ENCODE measurements around the gene DDC.
"Not testable (repeated sequence)": the region's sequence is repeated elsewhere in the genome, so short reads cannot be mapped to it uniquely, and the experiment has no call there.

The DDC gene

GRCh38 chr7:50554431-50555322, 10.5 kb downstream of the DDC start:
- DNase-seq: no peak

- no peak for DNase-seq
Observed at GRCh38 chr7:50553973-50554372, 11.2 kb downstream of the DDC start.

GRCh38 chr7:50552921-50553320, 12.3 kb downstream of the DDC start:
- peak; percentile 43 for DNase-seq

DNA sequence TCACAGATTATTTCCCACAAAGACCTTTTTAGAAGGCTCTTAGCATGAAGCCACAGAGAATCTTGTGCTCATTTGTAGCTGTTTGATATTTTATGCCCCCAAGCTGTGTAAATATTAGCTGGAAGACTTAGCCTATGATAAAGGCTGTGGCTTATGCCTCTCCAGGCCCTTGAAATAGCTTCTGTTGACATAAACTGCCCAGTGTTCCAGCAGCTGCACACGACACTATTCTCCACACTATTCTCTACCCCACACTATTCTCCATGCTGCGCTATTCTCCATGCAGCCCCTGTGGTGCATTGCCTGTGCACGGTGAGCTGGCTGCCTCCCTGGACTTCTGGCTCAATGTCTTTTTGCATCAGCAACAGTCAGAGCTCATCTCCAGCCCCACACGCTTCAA, 13.1 kb downstream of the DDC start:
- peak; percentile 99 for DNase-seq

DNA sequence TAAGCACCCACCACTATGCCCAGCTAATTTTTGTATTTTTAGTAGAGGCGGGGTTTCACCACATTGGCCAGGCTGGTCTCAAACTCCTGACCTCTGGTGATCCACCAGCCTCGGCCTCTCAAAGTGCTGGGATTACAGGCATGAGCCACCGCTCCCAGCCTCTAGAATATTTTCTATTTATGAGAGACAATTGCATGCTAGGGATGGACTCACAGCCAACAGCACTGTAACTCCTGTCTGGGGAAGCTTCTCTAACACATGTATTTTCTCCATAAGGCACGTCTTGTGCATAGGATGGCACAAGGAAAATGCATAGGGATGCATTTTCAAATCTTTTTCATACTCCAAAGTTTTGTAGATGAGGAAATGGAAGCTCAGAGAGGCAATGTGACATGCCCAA, 19.6 kb downstream of the DDC start:
- DNase-seq: not testable (repeated sequence)

- peak; percentile 14 for DNase-seq
Observed at GRCh38 chr7:50544992-50545391, 20.2 kb downstream of the DDC start.

GRCh38 chr7:50543776-50544442, 21.3 kb downstream of the DDC start:
- no peak for DNase-seq

DNA sequence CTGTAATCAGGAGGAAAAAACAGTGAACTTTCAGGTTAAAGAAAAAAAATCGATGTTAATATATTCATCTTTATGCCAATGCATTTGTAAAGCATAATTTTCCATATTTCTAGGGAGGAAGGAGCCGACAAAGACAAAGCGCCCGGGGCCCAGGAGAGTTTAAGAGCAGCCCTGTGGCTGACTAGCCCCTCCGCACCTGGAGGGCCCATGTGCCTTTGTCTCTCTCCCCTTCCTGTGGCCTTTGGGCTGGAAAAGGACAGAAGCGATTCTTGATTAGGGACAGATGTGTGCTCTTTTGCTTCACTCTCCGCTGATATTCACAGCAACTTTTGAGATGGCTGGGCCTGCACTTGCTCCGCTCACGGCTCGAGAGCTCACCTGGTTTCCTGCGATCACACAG, 23.1 kb downstream of the DDC start:
- DNase-seq: no peak

GRCh38 chr7:50540785-50541579, 24.2 kb downstream of the DDC start:
- no peak for DNase-seq

GRCh38 chr7:50539725-50540124, 25.5 kb downstream of the DDC start:
- no peak for DNase-seq

DNA sequence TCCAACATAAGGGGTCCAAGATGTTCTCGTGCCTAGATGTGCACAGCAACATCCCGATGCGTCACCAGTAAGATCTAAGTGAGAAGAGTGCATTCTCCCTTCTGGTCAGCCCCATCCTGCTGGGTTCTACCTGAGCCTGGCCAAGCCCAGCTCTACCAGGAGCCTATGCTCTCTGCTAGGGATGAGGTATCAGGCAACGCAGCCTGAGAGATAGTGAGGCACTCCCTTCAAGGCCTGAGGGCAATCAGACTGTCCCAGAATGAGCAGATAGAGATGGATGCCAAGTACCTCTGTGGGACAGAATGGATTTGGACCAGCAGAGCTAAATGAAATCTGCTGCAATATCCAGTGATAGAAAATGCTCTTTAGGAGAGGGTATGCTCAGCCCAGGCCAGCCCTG, 26.7 kb downstream of the DDC start:
- DNase-seq: no peak

DNA sequence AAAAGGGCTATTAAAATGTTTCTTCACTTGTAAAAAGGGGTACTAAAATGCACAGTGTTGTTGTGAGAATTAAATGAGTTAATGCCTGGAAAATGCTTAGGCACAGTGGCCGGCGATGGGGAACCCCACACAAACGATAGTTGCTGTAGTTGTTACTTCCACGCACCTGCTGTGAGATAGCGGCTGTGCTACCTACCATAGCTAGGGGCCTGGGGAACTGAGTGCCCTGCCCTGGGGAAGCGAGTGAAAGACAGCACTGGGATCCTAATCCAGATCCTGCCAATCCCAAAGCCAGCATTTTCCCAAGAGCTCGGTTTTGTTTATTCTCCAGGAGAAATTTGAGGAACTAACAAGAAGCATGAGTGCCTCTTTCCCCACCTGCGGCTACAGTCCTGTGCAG, 27.8 kb downstream of the DDC start:
- DNase-seq: no peak

DNA sequence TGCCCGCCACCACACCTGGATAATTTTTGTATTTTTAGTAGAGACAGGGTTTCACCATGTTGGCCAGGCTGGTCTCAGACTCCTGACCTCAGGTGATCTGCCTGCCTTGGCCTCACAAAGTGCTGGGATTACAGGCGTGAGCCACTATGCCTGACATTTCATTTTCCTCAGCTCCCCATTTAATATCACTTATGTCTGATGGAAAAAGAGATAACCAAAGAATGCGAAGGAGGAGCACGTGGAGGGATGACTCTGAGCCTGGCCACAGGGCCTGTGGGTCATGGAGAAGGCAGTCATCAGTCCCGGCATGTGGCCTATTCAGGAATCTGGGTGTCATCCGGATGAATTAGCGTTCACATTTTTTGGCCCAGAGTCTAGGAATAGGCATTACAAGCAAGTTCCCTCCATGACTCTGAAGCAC, 29.9 kb downstream of the DDC start:
- not testable (repeated sequence) for DNase-seq

DNA sequence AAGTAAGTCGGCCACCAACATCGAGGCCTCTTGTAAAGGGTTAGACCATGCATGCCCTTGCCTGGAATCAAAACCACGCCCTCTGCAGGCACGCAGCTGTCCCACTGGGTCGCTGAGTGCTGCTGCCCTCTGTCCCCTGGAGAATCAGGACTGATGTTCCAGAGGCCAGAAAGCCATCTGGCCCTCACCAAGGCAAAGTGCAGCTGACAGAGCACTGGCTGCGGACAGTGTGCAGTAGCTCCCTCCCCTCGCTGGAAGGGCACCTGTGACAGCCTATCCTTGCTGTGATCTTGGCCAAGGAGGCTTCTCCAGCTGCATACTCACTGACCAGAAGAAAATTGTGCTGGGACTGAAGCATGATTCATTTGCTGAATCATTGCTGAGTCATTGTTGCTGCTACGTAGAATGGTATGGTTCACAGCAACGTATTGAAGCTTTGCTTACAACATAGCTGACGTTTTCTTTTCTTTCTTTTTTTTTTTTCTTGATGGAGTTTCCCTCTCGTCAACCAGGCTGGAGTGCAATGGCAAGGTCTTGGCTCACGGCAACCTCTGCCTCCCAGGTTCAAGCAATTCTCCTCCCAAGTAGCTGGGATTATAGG, 30.4 kb downstream of the DDC start:
- DNase-seq: peak; percentile 44

DNA sequence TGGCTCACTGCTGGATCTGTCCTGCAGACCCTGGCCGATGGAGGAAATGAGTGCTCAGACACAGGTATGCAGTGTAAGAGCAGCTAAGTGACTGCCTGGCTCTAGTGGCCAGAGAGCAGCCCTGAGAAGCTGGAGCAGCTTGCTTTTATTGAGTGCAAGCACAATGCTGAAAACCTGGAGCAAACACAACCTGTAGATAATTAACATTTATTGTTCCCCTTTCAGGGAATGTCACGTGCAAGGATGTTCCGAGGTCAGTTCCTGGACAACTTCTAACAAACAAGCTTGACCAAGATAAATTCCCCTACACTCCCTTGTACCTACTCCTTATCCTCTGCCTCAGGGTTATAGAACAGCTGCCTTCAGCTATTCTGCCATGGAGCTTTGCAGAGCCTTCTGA, 31.3 kb downstream of the DDC start:
- DNase-seq: peak; percentile 24

GRCh38 chr7:50531928-50532327, 33.3 kb downstream of the DDC start:
- peak; percentile 94 for DNase-seq

GRCh38 chr7:50531401-50531911, 33.7 kb downstream of the DDC start:
- DNase-seq: peak; percentile 97

GRCh38 chr7:50530766-50531165, 34.4 kb downstream of the DDC start:
- DNase-seq: no peak

- no peak for DNase-seq
Observed at GRCh38 chr7:50529093-50529862, 35.9 kb downstream of the DDC start.

DNA sequence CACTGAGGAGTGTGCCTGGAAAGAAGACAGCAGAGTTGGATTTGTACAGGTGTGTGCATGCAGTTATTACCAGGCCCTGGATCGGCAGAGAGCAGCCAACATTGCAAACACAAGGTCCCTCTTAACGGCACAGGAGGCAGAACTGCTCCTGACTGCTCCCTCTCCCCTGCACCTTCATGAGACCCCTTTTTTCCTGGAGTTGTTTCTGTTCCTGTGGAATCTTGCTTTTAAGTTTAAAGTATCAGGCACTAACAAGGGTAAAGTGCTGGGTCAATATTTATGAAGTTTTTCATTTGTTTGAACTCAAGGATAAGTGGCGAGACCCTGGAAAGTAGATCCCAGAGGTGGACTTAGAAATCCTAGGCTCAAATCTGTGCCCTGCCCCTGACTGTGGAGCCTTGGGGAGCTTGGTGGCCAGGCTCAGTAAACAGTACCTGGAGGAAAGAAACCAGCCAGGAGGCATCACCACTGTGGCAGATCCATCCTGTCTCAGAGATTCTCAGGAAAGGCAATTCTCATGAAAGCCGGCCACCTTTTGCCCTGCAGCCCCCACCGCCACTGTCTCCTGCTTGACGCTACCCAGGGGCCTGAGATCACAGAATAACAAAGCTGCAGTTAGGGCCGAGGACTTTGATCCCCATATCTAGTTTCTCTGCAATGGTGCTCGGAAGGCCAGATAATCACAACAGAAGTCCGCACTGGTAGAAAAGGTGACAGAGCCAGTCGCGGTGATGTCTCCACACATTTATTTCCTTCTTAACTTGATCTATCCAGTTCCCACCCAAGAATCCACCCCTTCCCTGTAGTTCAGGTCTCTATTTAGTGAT, 36.7 kb downstream of the DDC start:
- no peak for DNase-seq

DNA sequence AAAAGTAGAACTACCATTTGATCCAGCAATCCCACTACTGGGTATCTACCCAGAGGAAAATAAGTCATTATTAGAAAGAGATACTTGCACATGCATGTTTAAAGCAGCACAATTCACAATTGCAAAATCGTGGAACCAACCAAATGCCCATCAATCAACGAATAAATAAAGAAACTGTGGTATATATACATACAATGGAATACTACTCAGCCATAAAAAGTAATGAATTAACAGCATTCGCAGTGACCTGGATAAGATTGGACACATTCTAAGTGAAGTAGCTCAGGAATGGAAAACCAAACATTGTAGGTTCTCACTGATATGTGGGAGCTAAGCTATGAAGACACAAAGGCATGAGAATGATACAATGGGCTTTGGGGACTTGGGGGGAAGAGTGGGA, 45.9 kb downstream of the DDC start:
- DNase-seq: not testable (repeated sequence)
